ENCODE measurements around the gene SMTN. TPM values are rescaled to one million over a fixed set of nuclear protein-coding genes. Genes with fewer than 3 reads are reported as not detected.

Gene SMTN
- polyA plus RNA-seq, 1 of the 3 experiments (the other 2 are of a cell fraction) = 30.4 TPM

- WGBS (ENCODE audit: low lambda C conversion rate) = 95% methylated on average over 25 of the region's 27 CpGs
- Histone ChIP-seq H3K4me2 (no peak overlapping the region), H3K27ac (ENCODE audit: low read depth in 2 of 2, low read length in 1 of 2) (no peak overlapping the region), H3K79me2 (ENCODE audit: insufficient read depth) (no peaks in the 10 kb centered on the region), H3K9me2 (no peaks in the 10 kb centered on the region), H3K27me3 (ENCODE audit: insufficient read depth) (no peaks in the 10 kb centered on the region), H3K9ac (no peak overlapping the region), H3K36me3 (replicated peaks in 1 of 2; ENCODE audit: control insufficient read depth in 1 of 2, insufficient read depth in 2 of 2, low read length in 1 of 2) (peaks cover 12 to 31% of the 10 kb centered on the region in 2 experiments), H4K20me1 (ENCODE audit: insufficient read depth) (no peaks in the 10 kb centered on the region), H3K9me3 (no peaks in the 10 kb centered on the region), H2AFZ (ENCODE audit: low read depth) (no peak overlapping the region), H3K4me1 (ENCODE audit: control insufficient read depth in 1 of 2, insufficient read depth in 2 of 2, low read depth in 1 of 2, low read length in 1 of 2) (no peaks in the 10 kb centered on the region; a peak in 1 of 4 replicates), H3K4me3 (ENCODE audit: low read depth in 2 of 2, low read length in 1 of 2) (no peak overlapping the region), H3F3A (replicated peaks; ENCODE audit: insufficient read depth) (peaks cover 10% of the 10 kb centered on the region)
- CTCF ChIA-PET = interaction anchor here (1.0 to 1.9 kb wide), 3 partner anchors 11 to 177 kb away, joined by 3 to 19 read pairs (median 6); partner anchors contain the start of gene SELENOM
- TF ChIP-seq, protein P1, sequence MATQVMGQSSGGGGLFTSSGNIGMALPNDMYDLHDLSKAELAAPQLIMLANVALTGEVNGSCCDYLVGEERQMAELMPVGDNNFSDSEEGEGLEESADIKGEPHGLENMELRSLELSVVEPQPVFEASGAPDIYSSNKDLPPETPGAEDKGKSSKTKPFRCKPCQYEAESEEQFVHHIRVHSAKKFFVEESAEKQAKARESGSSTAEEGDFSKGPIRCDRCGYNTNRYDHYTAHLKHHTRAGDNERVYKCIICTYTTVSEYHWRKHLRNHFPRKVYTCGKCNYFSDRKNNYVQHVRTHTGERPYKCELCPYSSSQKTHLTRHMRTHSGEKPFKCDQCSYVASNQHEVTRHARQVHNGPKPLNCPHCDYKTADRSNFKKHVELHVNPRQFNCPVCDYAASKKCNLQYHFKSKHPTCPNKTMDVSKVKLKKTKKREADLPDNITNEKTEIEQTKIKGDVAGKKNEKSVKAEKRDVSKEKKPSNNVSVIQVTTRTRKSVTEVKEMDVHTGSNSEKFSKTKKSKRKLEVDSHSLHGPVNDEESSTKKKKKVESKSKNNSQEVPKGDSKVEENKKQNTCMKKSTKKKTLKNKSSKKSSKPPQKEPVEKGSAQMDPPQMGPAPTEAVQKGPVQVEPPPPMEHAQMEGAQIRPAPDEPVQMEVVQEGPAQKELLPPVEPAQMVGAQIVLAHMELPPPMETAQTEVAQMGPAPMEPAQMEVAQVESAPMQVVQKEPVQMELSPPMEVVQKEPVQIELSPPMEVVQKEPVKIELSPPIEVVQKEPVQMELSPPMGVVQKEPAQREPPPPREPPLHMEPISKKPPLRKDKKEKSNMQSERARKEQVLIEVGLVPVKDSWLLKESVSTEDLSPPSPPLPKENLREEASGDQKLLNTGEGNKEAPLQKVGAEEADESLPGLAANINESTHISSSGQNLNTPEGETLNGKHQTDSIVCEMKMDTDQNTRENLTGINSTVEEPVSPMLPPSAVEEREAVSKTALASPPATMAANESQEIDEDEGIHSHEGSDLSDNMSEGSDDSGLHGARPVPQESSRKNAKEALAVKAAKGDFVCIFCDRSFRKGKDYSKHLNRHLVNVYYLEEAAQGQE (IDR thresholded peaks at IDR 0.05; ENCODE audit: low read depth, low read length) = no peak
- TF ChIP-seq, protein P2, sequence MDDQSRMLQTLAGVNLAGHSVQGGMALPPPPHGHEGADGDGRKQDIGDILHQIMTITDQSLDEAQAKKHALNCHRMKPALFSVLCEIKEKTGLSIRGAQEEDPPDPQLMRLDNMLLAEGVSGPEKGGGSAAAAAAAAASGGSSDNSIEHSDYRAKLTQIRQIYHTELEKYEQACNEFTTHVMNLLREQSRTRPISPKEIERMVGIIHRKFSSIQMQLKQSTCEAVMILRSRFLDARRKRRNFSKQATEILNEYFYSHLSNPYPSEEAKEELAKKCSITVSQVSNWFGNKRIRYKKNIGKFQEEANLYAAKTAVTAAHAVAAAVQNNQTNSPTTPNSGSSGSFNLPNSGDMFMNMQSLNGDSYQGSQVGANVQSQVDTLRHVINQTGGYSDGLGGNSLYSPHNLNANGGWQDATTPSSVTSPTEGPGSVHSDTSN (IDR thresholded peaks at IDR 0.05) = no peak
- no peak for TF ChIP-seq MEF2A (IDR thresholded peaks at IDR 0.05; ENCODE audit: borderline replicate concordance, low read depth)
- no peak for TF ChIP-seq FOXM1 (IDR thresholded peaks at IDR 0.05; ENCODE audit: low read depth)
- TF ChIP-seq ZBTB33 (IDR thresholded peaks at IDR 0.05; ENCODE audit: borderline replicate concordance, low read depth) = no peak
- TF ChIP-seq RAD21 (IDR thresholded peaks at IDR 0.05; ENCODE audit: low read length) = no peak
- TF ChIP-seq TCF12 (IDR thresholded peaks at IDR 0.05) = no peak
- no peak for TF ChIP-seq FOXJ3 (CRISPR knock-in tag; IDR thresholded peaks at IDR 0.05)
- no peak for TF ChIP-seq EP300 (IDR thresholded peaks at IDR 0.05; ENCODE audit: borderline replicate concordance in 1 of 2, low read depth in 1 of 2, low read length in 1 of 2)
- TF ChIP-seq CHD2 (IDR thresholded peaks at IDR 0.05; ENCODE audit: low read length, partially characterized antibody) = no peak
- TF ChIP-seq, protein P3, sequence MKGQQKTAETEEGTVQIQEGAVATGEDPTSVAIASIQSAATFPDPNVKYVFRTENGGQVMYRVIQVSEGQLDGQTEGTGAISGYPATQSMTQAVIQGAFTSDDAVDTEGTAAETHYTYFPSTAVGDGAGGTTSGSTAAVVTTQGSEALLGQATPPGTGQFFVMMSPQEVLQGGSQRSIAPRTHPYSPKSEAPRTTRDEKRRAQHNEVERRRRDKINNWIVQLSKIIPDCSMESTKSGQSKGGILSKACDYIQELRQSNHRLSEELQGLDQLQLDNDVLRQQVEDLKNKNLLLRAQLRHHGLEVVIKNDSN (IDR thresholded peaks at IDR 0.05; ENCODE audit: borderline replicate concordance, low read depth) = no peak
- TF ChIP-seq, protein P4, sequence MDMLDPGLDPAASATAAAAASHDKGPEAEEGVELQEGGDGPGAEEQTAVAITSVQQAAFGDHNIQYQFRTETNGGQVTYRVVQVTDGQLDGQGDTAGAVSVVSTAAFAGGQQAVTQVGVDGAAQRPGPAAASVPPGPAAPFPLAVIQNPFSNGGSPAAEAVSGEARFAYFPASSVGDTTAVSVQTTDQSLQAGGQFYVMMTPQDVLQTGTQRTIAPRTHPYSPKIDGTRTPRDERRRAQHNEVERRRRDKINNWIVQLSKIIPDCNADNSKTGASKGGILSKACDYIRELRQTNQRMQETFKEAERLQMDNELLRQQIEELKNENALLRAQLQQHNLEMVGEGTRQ (IDR thresholded peaks at IDR 0.05; ENCODE audit: borderline replicate concordance, low read depth, low read length) = no peak
- TF ChIP-seq IRF3 (IDR thresholded peaks at IDR 0.05; ENCODE audit: low read depth, low read length) = no peak
- TF ChIP-seq YY1 (IDR thresholded peaks at IDR 0.05; ENCODE audit: low read depth) = no peak
- no peak for TF ChIP-seq GABPA (IDR thresholded peaks at IDR 0.05; ENCODE audit: low read depth)
- TF ChIP-seq EZH2phosphoT487 (IDR thresholded peaks at IDR 0.05; ENCODE audit: borderline replicate concordance, low read depth) = no peak
- TF ChIP-seq JUND (IDR thresholded peaks at IDR 0.05) = no peak
- no peak for TF ChIP-seq NFIC (IDR thresholded peaks at IDR 0.05; ENCODE audit: borderline replicate concordance)
- no peak for TF ChIP-seq RFX5 (IDR thresholded peaks at IDR 0.05; ENCODE audit: low read length)
- TF ChIP-seq FOSL2 (IDR thresholded peaks at IDR 0.05; ENCODE audit: borderline replicate concordance, low read depth) = no peak
- POLR2A ChIA-PET = no interaction called here
- DNase-seq = no peak
Observed at GRCh38 chr22:31096657-31097279, 15.7 kb downstream of the SMTN start.

Data from SK-N-SH (cell line).